Neural crest cell (in vitro differentiated cells): ENCODE results near the gene PYHIN1. TPM values are rescaled to one million over a fixed set of nuclear protein-coding genes. Genes with fewer than 3 reads are reported as not detected.

Experiments used
- DNase-seq: peaks from one replicate; pipeline ENCODE4 v3.0.0; 2021; ENCODE audit warnings: low read depth, mixed read lengths, low spot score
- H3K27ac Mint-ChIP-seq: one replicate; pipeline ENCODE4 v1.8.0; 2021; ENCODE audit warnings: mild to moderate bottlenecking, mixed read lengths; ENCODE audit not compliant: unreplicated experiment
- H3K27me3 Mint-ChIP-seq: 2 replicates; pipeline ENCODE4 v1.8.0; 2021; ENCODE audit warnings: low read depth, mild to moderate bottlenecking, mixed read lengths
- H3K36me3 Mint-ChIP-seq: 2 replicates; pipeline ENCODE4 v1.8.0; 2021; ENCODE audit warnings: low read depth, mild to moderate bottlenecking, mixed read lengths
- H3K4me1 Mint-ChIP-seq: 2 replicates; pipeline ENCODE4 v1.8.0; 2021; ENCODE audit warnings: mixed read lengths
- H3K4me3 Mint-ChIP-seq: one replicate; pipeline ENCODE4 v1.8.0; 2021; ENCODE audit warnings: mild to moderate bottlenecking, mixed read lengths
- H3K9me3 Mint-ChIP-seq: 2 replicates; pipeline ENCODE4 v1.8.0; 2021; ENCODE audit warnings: mixed read lengths
- long read RNA-seq: library from polyadenylated mRNA; unstranded; transcript quantifications from one replicate; pipeline ENCODE4 v2.0.0, GENCODE V29; 2020
- total RNA-seq: library from RNA; stranded (reverse); gene quantifications from 2 replicates; pipeline ENCODE4 v1.2.1, GENCODE V29; 2021
- TF ChIP-seq, protein P1 (sequence below): fragments of 200-600 bp; sonication (generic); conservative IDR thresholded peaks from 2 replicates; pipeline ENCODE4 v1.5.0; 2021; ENCODE audit warnings: antibody characterized with exemption, mild to moderate bottlenecking

The PYHIN1 gene
- total RNA-seq = not detected in 2 replicates
- long read RNA-seq = 0 reads

GRCh38 chr1:158931055-158931737 is at the start of gene PYHIN1:
Gene PYHIN1 (plus strand): TSS chr1:158931552. CDS start chr1:158936911, 5,359 bp downstream.
- DNase-seq = no peak
- Mint-ChIP-seq H3K36me3 (no peaks in the 10 kb centered on the region), H3K27ac (no peak within 1 kb of the TSS), H3K27me3 (peaks cover 2% of the 10 kb centered on the region), H3K4me1 (no peaks in the 10 kb centered on the region), H3K9me3 (no peaks in the 10 kb centered on the region), H3K4me3 (no peak within 1 kb of the TSS)
- TF ChIP-seq, protein P1, sequence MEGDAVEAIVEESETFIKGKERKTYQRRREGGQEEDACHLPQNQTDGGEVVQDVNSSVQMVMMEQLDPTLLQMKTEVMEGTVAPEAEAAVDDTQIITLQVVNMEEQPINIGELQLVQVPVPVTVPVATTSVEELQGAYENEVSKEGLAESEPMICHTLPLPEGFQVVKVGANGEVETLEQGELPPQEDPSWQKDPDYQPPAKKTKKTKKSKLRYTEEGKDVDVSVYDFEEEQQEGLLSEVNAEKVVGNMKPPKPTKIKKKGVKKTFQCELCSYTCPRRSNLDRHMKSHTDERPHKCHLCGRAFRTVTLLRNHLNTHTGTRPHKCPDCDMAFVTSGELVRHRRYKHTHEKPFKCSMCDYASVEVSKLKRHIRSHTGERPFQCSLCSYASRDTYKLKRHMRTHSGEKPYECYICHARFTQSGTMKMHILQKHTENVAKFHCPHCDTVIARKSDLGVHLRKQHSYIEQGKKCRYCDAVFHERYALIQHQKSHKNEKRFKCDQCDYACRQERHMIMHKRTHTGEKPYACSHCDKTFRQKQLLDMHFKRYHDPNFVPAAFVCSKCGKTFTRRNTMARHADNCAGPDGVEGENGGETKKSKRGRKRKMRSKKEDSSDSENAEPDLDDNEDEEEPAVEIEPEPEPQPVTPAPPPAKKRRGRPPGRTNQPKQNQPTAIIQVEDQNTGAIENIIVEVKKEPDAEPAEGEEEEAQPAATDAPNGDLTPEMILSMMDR = no peak

DNA sequence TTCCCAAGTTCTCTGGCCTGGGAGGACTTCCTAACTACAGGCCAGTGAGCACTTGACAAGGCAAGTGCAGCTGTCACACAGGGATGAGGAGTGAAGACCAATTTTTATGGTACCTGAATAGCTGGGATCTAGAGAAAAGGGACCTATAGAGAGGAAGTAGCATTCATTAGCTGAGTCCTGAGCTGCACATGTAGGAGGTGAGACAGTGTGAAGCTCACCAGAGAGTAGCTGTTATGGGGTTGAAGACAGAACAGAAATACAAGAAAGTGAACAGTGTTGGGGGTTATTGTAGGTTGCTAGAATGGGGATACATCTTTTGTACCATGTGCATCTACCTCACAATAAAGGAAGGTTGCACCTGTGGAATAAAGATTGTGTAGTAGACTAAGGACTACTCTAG is 37.7 kb upstream of the PYHIN1 start:
- Mint-ChIP-seq H3K4me1 (no peaks in the 10 kb centered on the region), H3K9me3 (no peaks in the 10 kb centered on the region), H3K4me3 (no peak overlapping the region), H3K27ac (no peak overlapping the region), H3K36me3 (no peaks in the 10 kb centered on the region), H3K27me3 (no peaks in the 10 kb centered on the region)
- no peak for DNase-seq
- TF ChIP-seq, protein P1 = no peak

DNA sequence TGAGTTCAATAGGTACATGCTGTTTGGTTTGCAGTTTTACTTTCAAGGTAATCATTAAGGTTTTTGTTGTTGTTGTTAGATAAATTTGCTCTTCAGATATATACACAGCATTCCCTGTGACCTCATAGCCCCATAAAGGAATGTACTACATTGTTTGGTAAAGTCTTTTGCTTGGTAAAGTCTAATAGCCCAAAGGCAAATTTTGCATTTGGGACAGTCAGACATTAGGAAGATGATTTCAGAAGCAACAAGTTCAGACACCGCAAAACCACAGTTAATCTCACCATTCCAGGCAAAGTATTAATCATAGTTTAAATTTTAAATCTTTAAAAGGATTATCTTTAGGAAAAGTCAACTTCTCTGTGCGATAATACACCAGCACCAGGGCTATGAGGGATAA is 32.6 kb upstream of the PYHIN1 start:
- no peaks in the 10 kb centered on the region for H3K9me3 Mint-ChIP-seq
- H3K4me3 Mint-ChIP-seq = no peak overlapping the region
- H3K4me1 Mint-ChIP-seq = no peaks in the 10 kb centered on the region
- no peak for DNase-seq
- H3K27ac Mint-ChIP-seq = no peak overlapping the region
- H3K27me3 Mint-ChIP-seq = no peaks in the 10 kb centered on the region
- H3K36me3 Mint-ChIP-seq = no peaks in the 10 kb centered on the region
- TF ChIP-seq, protein P1 = no peak

DNA sequence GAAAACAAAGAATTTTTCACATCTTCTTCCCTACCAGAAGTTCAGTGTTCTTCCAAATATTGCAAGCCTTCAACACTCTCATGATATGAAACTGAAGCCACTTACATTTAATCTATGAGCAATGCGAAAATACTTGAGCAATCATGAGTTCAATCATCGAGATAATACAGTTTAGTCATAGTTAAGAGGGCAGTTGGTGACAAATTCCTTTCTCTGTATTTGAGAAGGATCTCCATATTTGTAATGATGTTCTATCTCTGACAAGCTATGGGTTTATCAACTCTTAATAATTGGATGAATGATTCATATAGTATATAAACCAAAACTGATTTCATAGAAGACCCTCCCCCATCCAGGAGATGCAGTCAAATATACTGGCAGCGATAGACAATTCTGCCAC is 29.7 kb upstream of the PYHIN1 start:
- Mint-ChIP-seq H3K36me3 (no peaks in the 10 kb centered on the region), H3K27me3 (no peaks in the 10 kb centered on the region), H3K27ac (no peak overlapping the region), H3K4me3 (no peak overlapping the region), H3K4me1 (no peaks in the 10 kb centered on the region), H3K9me3 (no peaks in the 10 kb centered on the region)
- TF ChIP-seq, protein P1 = no peak
- no peak for DNase-seq

GRCh38 chr1:158916085-158916484 is 15.3 kb upstream of the PYHIN1 start:
- Mint-ChIP-seq H3K27me3 (peaks cover 16% of the 10 kb centered on the region), H3K27ac (no peak overlapping the region), H3K4me1 (no peaks in the 10 kb centered on the region), H3K36me3 (peaks cover 3% of the 10 kb centered on the region), H3K4me3 (no peak overlapping the region), H3K9me3 (peaks cover 10% of the 10 kb centered on the region)
- TF ChIP-seq, protein P1 = no peak
- DNase-seq = no peak
